GM19438 (cell line): ENCODE data around the gene CRLF3.
"Not testable (repeated sequence)": the region's sequence is repeated elsewhere in the genome, so short reads cannot be mapped to it uniquely, and the experiment has no call there.

Experiments used
- ATAC-seq: cut with Tn5 transposase; IDR thresholded peaks from one replicate; pipeline ENCODE4 v1.9.1; 2021; ENCODE audit warnings: low read depth; ENCODE audit not compliant: unreplicated experiment

Gene CRLF3

GRCh38 chr17:30742669-30743068 lies 81.8 kb downstream of the CRLF3 start:
- ATAC-seq, result not testable (repeated sequence)

- not testable (repeated sequence) for ATAC-seq
Measured at GRCh38 chr17:30736371-30736770, 88.1 kb downstream of the CRLF3 start.

GRCh38 chr17:30735644-30736043 lies 88.8 kb downstream of the CRLF3 start:
- ATAC-seq, result not testable (repeated sequence)

- not testable (repeated sequence) for ATAC-seq
Measured at GRCh38 chr17:30735206-30735605, 89.3 kb downstream of the CRLF3 start.

GRCh38 chr17:30734153-30734552 lies 90.3 kb downstream of the CRLF3 start:
- not testable (repeated sequence) for ATAC-seq
